PC-3 (cell line): ENCODE results near the gene THNSL1. TPM values are rescaled to one million over a fixed set of nuclear protein-coding genes. Genes with fewer than 3 reads are reported as not detected.

Experiments
- ATAC-seq: fragments of 200-7000 bp; cut with Tn5 transposase; 2 replicates; pipeline ENCODE4 v1.9.1; 2020; ENCODE audit warnings: mild to moderate bottlenecking, moderate library complexity
- Bru-seq: library from RNA; stranded (reverse); fragments of 400-500 nt; gene quantifications from one replicate; lab custom pipeline; 2021; lab: Mats Ljungman, UMichigan
- BruChase-seq, 2 experiments: library from RNA; stranded (reverse); fragments of 400-500 nt; gene quantifications; one replicate each; lab custom pipeline; 2021; lab: Mats Ljungman, UMichigan
- BruUV-seq: library from RNA; stranded (reverse); fragments of 400-500 nt; replicated peaks from 2 replicates; lab custom pipeline; 2021; lab: Mats Ljungman, UMichigan
- CTCF ChIA-PET: fragments of 300-600 bp; sonication (Branson Sonifier 250); formaldehyde crosslinking; loops from one replicate; lab custom pipeline; 2022; ENCODE audit warnings: antibody characterized with exemption; lab: Charles Lee
- POLR2A ChIA-PET: fragments of 300-600 bp; sonication (Branson Sonifier 250); formaldehyde crosslinking; loops from one replicate; lab custom pipeline; 2022; ENCODE audit warnings: antibody characterized with exemption; ENCODE audit not compliant: unreplicated experiment; lab: Charles Lee
- DNase-seq: peaks from one replicate; pipeline ENCODE4 v3.0.0-alpha.2; 2015
- H2AFZ ChIP-seq: fragments of 300-600 bp; sonication (generic); 2 replicates; pipeline ENCODE4 v1.6.0; 2016; ENCODE audit warnings: antibody characterized with exemption, low read length
- H3F3A ChIP-seq: fragments of 300-600 bp; sonication (generic); one replicate; pipeline ENCODE4 v1.6.0; 2017; ENCODE audit warnings: antibody characterized with exemption, low read length, control low read depth, mild to moderate bottlenecking; ENCODE audit not compliant: unreplicated experiment
- H3K27ac ChIP-seq: fragments of 300-600 bp; sonication (generic); 2 replicates; pipeline ENCODE4 v1.5.1; 2016; ENCODE audit warnings: mild to moderate bottlenecking, low read length
- H3K27me3 ChIP-seq: fragments of 300-600 bp; sonication (generic); 2 replicates; pipeline ENCODE4 v1.6.1; 2016; ENCODE audit warnings: low read length, mixed read lengths
- H3K36me3 ChIP-seq: fragments of 300-600 bp; sonication (generic); 2 replicates; pipeline ENCODE4 v1.6.1; 2016; ENCODE audit warnings: low read depth, mixed run types, low read length, mixed read lengths
- H3K4me1 ChIP-seq: fragments of 300-600 bp; sonication (generic); 2 replicates; pipeline ENCODE4 v1.5.1; 2016; ENCODE audit warnings: low read length; ENCODE audit not compliant: insufficient read depth
- H3K4me2 ChIP-seq: fragments of 300-600 bp; sonication (generic); 2 replicates; pipeline ENCODE4 v1.6.0; 2016; ENCODE audit warnings: low read length
- H3K4me3 ChIP-seq: fragments of 300-600 bp; sonication (generic); 2 replicates; pipeline ENCODE4 v1.5.1; 2016; ENCODE audit warnings: mild to moderate bottlenecking, low read length, mixed read lengths
- H3K79me2 ChIP-seq: fragments of 300-600 bp; sonication (generic); 2 replicates; pipeline ENCODE4 v1.6.1; 2017; ENCODE audit warnings: low read length, mixed read lengths
- H3K9ac ChIP-seq: fragments of 300-600 bp; sonication (generic); 2 replicates; pipeline ENCODE4 v1.6.0; 2016; ENCODE audit warnings: mild to moderate bottlenecking, low read length
- H3K9me2 ChIP-seq: fragments of 300-600 bp; sonication (generic); replicated peaks from 2 replicates; pipeline ENCODE4 v1.6.1; 2016; ENCODE audit warnings: mixed run types, low read length, mixed read lengths
- H3K9me3 ChIP-seq: fragments of 300-600 bp; sonication (generic); 2 replicates; pipeline ENCODE4 v1.6.1; 2016; ENCODE audit warnings: low read length, mixed read lengths
- H4K20me1 ChIP-seq: fragments of 300-600 bp; sonication (generic); 2 replicates; pipeline ENCODE4 v1.6.1; 2016; ENCODE audit warnings: low read length, mixed read lengths
- EZH2 ChIP-seq: fragments of 300-600 bp; sonication (generic); IDR thresholded peaks from one replicate; pipeline ENCODE4 v1.6.1; 2017; ENCODE audit warnings: antibody characterized with exemption, mild to moderate bottlenecking, low read length; ENCODE audit not compliant: unreplicated experiment
- EZH2phosphoT487 ChIP-seq: fragments of 300-600 bp; sonication (generic); IDR thresholded peaks from 2 replicates; pipeline ENCODE4 v1.6.1; 2018; ENCODE audit warnings: mild to moderate bottlenecking, antibody characterized with exemption, low read length, borderline replicate concordance
- intact Hi-C: fragments of 100-400 bp; cut with micrococcal nuclease; formaldehyde crosslinking; loops from 2 replicates; pipeline ENCODE4 v1.9.0; 2023
- long read RNA-seq: library from polyadenylated mRNA; unstranded; transcript quantifications from one replicate; pipeline ENCODE4 v2.0.0, GENCODE V29; 2021; ENCODE audit not compliant: unreplicated experiment
- total RNA-seq: library from RNA; depleted of rRNA; stranded (reverse); fragments of >200 nt; gene quantifications from 2 replicates; pipeline ENCODE4 v1.2.3, GENCODE V29; 2014; rRNA removed
- TF ChIP-seq, protein P1 (sequence below): fragments of 300-600 bp; sonication (generic); conservative IDR thresholded peaks from 2 replicates; pipeline ENCODE4 v1.5.1; 2017; ENCODE audit warnings: antibody characterized with exemption, low read depth, mild to moderate bottlenecking, low read length

The THNSL1 gene, protein sequence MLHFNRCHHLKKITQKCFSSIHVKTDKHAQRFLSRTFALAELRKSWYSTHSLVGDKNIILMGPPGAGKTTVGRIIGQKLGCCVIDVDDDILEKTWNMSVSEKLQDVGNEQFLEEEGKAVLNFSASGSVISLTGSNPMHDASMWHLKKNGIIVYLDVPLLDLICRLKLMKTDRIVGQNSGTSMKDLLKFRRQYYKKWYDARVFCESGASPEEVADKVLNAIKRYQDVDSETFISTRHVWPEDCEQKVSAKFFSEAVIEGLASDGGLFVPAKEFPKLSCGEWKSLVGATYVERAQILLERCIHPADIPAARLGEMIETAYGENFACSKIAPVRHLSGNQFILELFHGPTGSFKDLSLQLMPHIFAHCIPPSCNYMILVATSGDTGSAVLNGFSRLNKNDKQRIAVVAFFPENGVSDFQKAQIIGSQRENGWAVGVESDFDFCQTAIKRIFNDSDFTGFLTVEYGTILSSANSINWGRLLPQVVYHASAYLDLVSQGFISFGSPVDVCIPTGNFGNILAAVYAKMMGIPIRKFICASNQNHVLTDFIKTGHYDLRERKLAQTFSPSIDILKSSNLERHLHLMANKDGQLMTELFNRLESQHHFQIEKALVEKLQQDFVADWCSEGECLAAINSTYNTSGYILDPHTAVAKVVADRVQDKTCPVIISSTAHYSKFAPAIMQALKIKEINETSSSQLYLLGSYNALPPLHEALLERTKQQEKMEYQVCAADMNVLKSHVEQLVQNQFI
- total RNA-seq (2.7 and 3.2 TPM in 2 replicates), Bru-seq, nascent RNA (percentile 55 among the genes with signal in this experiment), BruChase-seq, experiment 1, labeled RNA remaining after a 6-hour chase (percentile 84 among the genes with signal in this experiment), BruChase-seq, experiment 2, labeled RNA remaining after a 2-hour chase (percentile 73 among the genes with signal in this experiment)
- long read RNA-seq, transcript THNSL1-201 (3 exons, 3,691 nt) = major isoform, 16 of 30 reads
- long read RNA-seq, transcript THNSL1-202 (3 exons, 3,788 nt) = minor isoform, 13 of 30 reads
- long read RNA-seq, partial matches to known transcripts = 0 of 30 reads
- long read RNA-seq, other reads (novel, unspliced or antisense) = 1 of 30 reads

DNA sequence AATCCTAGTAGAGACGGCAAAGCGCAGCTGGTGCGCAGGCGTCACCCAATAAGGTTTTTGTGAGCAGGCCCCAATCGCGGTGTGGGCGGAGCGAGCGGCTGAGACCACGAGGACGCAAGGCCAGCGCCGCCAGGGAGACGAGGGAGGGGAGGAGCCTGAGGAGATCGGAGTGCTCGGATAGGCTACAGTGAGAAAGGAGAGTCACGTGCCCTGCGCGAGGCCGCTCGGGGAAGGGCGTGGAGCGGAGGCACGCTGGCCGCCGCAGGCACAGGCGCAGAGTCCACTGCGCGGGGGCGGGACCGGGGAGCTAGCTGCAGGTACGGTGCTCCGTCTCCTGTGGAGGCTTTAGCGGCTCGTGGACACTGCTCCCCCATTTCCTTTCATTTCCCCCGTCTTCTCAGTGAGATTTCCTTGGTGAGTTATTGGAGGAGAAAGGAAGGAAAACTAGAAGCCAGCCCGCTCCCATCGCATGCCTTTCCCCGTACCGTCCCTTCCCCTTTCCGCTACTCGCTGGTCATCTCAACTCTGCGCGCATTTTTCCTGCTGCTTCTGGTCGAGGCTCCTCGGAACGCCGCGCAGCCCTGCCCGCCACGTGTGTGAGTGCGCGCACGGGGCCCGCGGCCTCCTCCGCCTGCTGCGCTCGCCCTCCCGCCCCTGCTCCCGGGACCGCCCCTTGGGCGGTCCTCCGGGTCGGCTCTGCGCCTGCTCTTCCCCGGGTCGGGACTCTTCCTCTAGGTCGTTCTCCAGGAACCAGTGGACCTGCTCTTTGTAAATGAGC, at the start of gene THNSL1:
Gene THNSL1, plus strand, starts transcription at position 237 of the 778 bp plus-strand sequence. CDS start 6,612 bp downstream, outside the sequence.
- Histone ChIP-seq H3K4me3 (peak within 1 kb of the TSS; percentile 70), H3K4me1 (peaks cover 19% of the 10 kb centered on the region), H3K9me3 (no peaks in the 10 kb centered on the region), H3K9me2 (no peaks in the 10 kb centered on the region), H3K4me2 (peak within 1 kb of the TSS; percentile 93), H3K36me3 (no peaks in the 10 kb centered on the region), H3K27me3 (no peaks in the 10 kb centered on the region), H2AFZ (peak within 1 kb of the TSS; percentile 90), H3F3A (no peaks in the 10 kb centered on the region), H3K9ac (peak within 1 kb of the TSS; percentile 87), H4K20me1 (no peaks in the 10 kb centered on the region), H3K27ac (peak within 1 kb of the TSS; percentile 89), H3K79me2 (peaks cover 9% of the 10 kb centered on the region)
- peak; percentile 96 for ATAC-seq
- DNase-seq = peak; percentile 95
- CTCF ChIA-PET = interaction anchor here (0.6 kb wide), 1 partner anchor 232 kb away, joined by 4 read pairs; no protein-coding TSS in a partner anchor
- intact Hi-C loops = loop anchor here (1.0 kb wide), 1 partner anchor 46 kb away; no protein-coding TSS in a partner anchor
- TSS peak; percentile 73 for BruUV-seq
- POLR2A ChIA-PET = interaction anchor here (0.5 to 0.7 kb wide), 4 partner anchors 8 to 1990 kb away, joined by 3 to 4 read pairs (median 4); no protein-coding TSS in a partner anchor
- TF ChIP-seq, protein P1, sequence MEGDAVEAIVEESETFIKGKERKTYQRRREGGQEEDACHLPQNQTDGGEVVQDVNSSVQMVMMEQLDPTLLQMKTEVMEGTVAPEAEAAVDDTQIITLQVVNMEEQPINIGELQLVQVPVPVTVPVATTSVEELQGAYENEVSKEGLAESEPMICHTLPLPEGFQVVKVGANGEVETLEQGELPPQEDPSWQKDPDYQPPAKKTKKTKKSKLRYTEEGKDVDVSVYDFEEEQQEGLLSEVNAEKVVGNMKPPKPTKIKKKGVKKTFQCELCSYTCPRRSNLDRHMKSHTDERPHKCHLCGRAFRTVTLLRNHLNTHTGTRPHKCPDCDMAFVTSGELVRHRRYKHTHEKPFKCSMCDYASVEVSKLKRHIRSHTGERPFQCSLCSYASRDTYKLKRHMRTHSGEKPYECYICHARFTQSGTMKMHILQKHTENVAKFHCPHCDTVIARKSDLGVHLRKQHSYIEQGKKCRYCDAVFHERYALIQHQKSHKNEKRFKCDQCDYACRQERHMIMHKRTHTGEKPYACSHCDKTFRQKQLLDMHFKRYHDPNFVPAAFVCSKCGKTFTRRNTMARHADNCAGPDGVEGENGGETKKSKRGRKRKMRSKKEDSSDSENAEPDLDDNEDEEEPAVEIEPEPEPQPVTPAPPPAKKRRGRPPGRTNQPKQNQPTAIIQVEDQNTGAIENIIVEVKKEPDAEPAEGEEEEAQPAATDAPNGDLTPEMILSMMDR = no peak
- no peak for TF ChIP-seq EZH2
- no peak for TF ChIP-seq EZH2phosphoT487

DNA sequence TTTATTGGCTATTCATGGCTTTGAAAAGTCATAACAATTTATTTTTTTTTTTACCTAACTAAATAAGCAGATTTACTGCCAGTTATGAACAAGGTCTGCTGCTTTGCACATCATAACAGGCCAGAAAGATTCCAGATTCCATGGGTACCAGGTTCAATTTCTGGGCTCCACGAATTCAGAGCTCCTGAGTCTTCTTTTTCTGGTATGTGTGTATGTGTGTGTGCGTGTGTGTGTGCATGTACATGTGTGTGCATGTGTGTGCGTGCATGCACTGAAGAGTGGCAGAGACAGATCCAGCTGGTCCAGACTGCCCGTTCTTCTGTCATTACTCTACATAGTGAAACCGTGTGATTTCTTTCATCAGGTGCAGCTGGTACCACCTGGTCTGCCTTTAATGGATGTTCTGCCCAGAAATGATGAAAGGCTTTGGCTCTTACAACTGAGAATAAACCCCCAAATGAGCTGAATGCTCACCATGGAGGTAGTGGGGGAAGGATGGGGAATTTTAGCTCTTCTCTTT, 49.4 kb upstream of the THNSL1 start:
- CTCF ChIA-PET = no interaction called here

More for the DNA sequence above, 49.4 kb upstream of the THNSL1 start:
- no peak for TF ChIP-seq EZH2
- TF ChIP-seq, protein P1 = no peak
- TF ChIP-seq EZH2phosphoT487 = no peak
- Histone ChIP-seq H3K27me3 (no peaks in the 10 kb centered on the region), H3K27ac (no peak overlapping the region), H3F3A (no peaks in the 10 kb centered on the region), H3K4me2 (no peak overlapping the region), H2AFZ (no peak overlapping the region), H3K9me3 (no peaks in the 10 kb centered on the region), H3K9me2 (no peaks in the 10 kb centered on the region), H3K79me2 (no peaks in the 10 kb centered on the region), H4K20me1 (no peaks in the 10 kb centered on the region), H3K4me1 (peaks cover 18% of the 10 kb centered on the region), H3K4me3 (no peak overlapping the region), H3K36me3 (no peaks in the 10 kb centered on the region), H3K9ac (no peak overlapping the region)
- POLR2A ChIA-PET = no interaction called here
- DNase-seq (no peak), ATAC-seq (no peak)
- intact Hi-C loops = no loop called here
- BruUV-seq = no TSS peak
